H9 (cell line): ENCODE results near the gene RNF41. TPM values are rescaled to one million over a fixed set of nuclear protein-coding genes. Genes with fewer than 3 reads are reported as not detected.
A peak's percentile ranks its signal among the peaks of the same experiment; 100 is the strongest.

ENCODE experiments used
- DNase-seq: peaks from one replicate; pipeline ENCODE4 v3.0.0-alpha.2; 2017
- H2AFZ ChIP-seq: one replicate; pipeline ENCODE4 v1.6.1; 2013; ENCODE audit warnings: mild to moderate bottlenecking, low read length, control low read depth, moderate library complexity
- H2AK5ac ChIP-seq: 2 replicates; pipeline ENCODE4 v1.6.1; 2013; ENCODE audit warnings: low read length, control low read depth, mixed read lengths; ENCODE audit not compliant: insufficient read length
- H2BK120ac ChIP-seq: one replicate; pipeline ENCODE4 v1.6.1; 2013; ENCODE audit warnings: low read depth, mild to moderate bottlenecking, low read length, control low read depth, inconsistent platforms; ENCODE audit not compliant: poor library complexity, severe bottlenecking
- H2BK12ac ChIP-seq: 2 replicates; pipeline ENCODE4 v1.6.1; 2013; ENCODE audit warnings: low read length, control low read depth, mixed read lengths, low read depth; ENCODE audit not compliant: insufficient read length
- H2BK15ac ChIP-seq: 2 replicates; pipeline ENCODE4 v1.6.1; 2013; ENCODE audit warnings: low read depth, low read length, control low read depth
- H2BK20ac ChIP-seq: one replicate; pipeline ENCODE4 v1.6.1; 2013; ENCODE audit warnings: low read depth, mild to moderate bottlenecking, low read length, control low read depth, inconsistent platforms; ENCODE audit not compliant: poor library complexity, severe bottlenecking
- H2BK5ac ChIP-seq: 2 replicates; pipeline ENCODE4 v1.6.1; 2013; ENCODE audit warnings: low read length, control low read depth, mixed read lengths; ENCODE audit not compliant: insufficient read length
- H3K14ac ChIP-seq: 2 replicates; pipeline ENCODE4 v1.6.1; 2013; ENCODE audit warnings: low read length, control low read depth; ENCODE audit not compliant: insufficient read depth
- H3K18ac ChIP-seq: 2 replicates; pipeline ENCODE4 v1.6.1; 2013; ENCODE audit warnings: low read depth, mild to moderate bottlenecking, mixed read lengths, low read length, control low read depth; ENCODE audit not compliant: insufficient read length
- H3K23ac ChIP-seq: 2 replicates; pipeline ENCODE4 v1.6.1; 2013; ENCODE audit warnings: low read length, control low read depth, mixed read lengths, low read depth; ENCODE audit not compliant: insufficient read length
- H3K23me2 ChIP-seq: 2 replicates; pipeline ENCODE4 v1.6.1; 2013; ENCODE audit warnings: low read depth, mild to moderate bottlenecking, mixed read lengths, low read length, control low read depth; ENCODE audit not compliant: insufficient read length, poor library complexity, severe bottlenecking
- H3K27ac ChIP-seq: 2 replicates; pipeline ENCODE4 v1.5.1; 2013; ENCODE audit warnings: low read length, control low read depth, mixed read lengths, low read depth; ENCODE audit not compliant: insufficient read length
- H3K27me3 ChIP-seq: 2 replicates; pipeline ENCODE4 v1.6.1; 2013; ENCODE audit warnings: low read length, control low read depth, inconsistent platforms; ENCODE audit not compliant: insufficient read depth
- H3K4ac ChIP-seq: 2 replicates; pipeline ENCODE4 v1.6.1; 2013; ENCODE audit warnings: low read depth, mild to moderate bottlenecking, control low read depth, inconsistent platforms, low read length, moderate library complexity
- H3K4me1 ChIP-seq: 2 replicates; pipeline ENCODE4 v1.6.1; 2013; ENCODE audit warnings: low read length, control low read depth, inconsistent platforms; ENCODE audit not compliant: insufficient read depth
- H3K4me2 ChIP-seq: 2 replicates; pipeline ENCODE4 v1.6.1; 2013; ENCODE audit warnings: low read length, control low read depth, mixed read lengths; ENCODE audit not compliant: insufficient read length, insufficient read depth
- H3K56ac ChIP-seq: 2 replicates; pipeline ENCODE4 v1.6.1; 2013; ENCODE audit warnings: low read depth, mild to moderate bottlenecking, mixed read lengths, low read length, control low read depth; ENCODE audit not compliant: insufficient read length
- H3K79me1 ChIP-seq: 2 replicates; pipeline ENCODE4 v1.6.1; 2013; ENCODE audit warnings: low read depth, mild to moderate bottlenecking, moderate library complexity, low read length, control low read depth, inconsistent platforms; ENCODE audit not compliant: insufficient read depth, poor library complexity, severe bottlenecking
- H3K79me2 ChIP-seq: 2 replicates; pipeline ENCODE4 v1.6.1; 2013; ENCODE audit warnings: low read length, control low read depth, inconsistent platforms; ENCODE audit not compliant: insufficient read depth
- H3K9ac ChIP-seq: 2 replicates; pipeline ENCODE4 v1.6.1; 2013; ENCODE audit warnings: low read length, control low read depth, mixed read lengths; ENCODE audit not compliant: insufficient read length; ENCODE audit errors: extremely low read depth
- H3K9me3 ChIP-seq: one replicate; pipeline ENCODE4 v1.6.1; 2013; ENCODE audit warnings: low read depth, low read length, inconsistent platforms; ENCODE audit not compliant: control insufficient read depth
- H3T11ph ChIP-seq: one replicate; pipeline ENCODE4 v1.6.1; 2013; ENCODE audit warnings: mild to moderate bottlenecking, low read length, control low read depth, inconsistent platforms
- H4K20me1 ChIP-seq: one replicate; pipeline ENCODE4 v1.6.1; 2013; ENCODE audit not compliant: control insufficient read depth, insufficient read length, insufficient read depth
- H4K5ac ChIP-seq: 2 replicates; pipeline ENCODE4 v1.6.1; 2013; ENCODE audit warnings: low read depth, mild to moderate bottlenecking, mixed read lengths, low read length, control low read depth; ENCODE audit not compliant: insufficient read length
- H4K8ac ChIP-seq: replicated peaks from 2 replicates; pipeline ENCODE4 v1.6.1; 2013; ENCODE audit warnings: low read length, control low read depth, mixed read lengths, low read depth; ENCODE audit not compliant: insufficient read length
- H4K91ac ChIP-seq: 2 replicates; pipeline ENCODE4 v1.6.1; 2013; ENCODE audit warnings: low read depth, mild to moderate bottlenecking, moderate library complexity, mixed read lengths, low read length, control low read depth; ENCODE audit not compliant: insufficient read length
- H3K27ac Mint-ChIP-seq, 3 experiments: 2 replicates in 2 of 3; 3 replicates in 1 of 3; pipeline ENCODE4 v1.8.0; 2020 to 2021; ENCODE audit warnings: mixed read lengths in 3 of 3, mild to moderate bottlenecking in 1 of 3, moderate library complexity in 1 of 3
- H3K27me3 Mint-ChIP-seq: 2 replicates; pipeline ENCODE4 v1.8.0; 2021; ENCODE audit warnings: low read depth, mild to moderate bottlenecking, moderate library complexity, mixed read lengths
- H3K36me3 Mint-ChIP-seq, 3 experiments: 2 replicates in 2 of 3; 3 replicates in 1 of 3; pipeline ENCODE4 v1.8.0; 2020 to 2021; ENCODE audit warnings: low read depth in 3 of 3, mixed read lengths in 3 of 3; ENCODE audit not compliant: insufficient read depth in 1 of 3
- H3K4me1 Mint-ChIP-seq, 2 experiments: 2 replicates each; pipeline ENCODE4 v1.8.0; 2020; ENCODE audit warnings: mixed read lengths in 2 of 2
- H3K4me3 Mint-ChIP-seq, 2 experiments: 2 replicates in 1 of 2; 3 replicates in 1 of 2; pipeline ENCODE4 v1.8.0; 2020 to 2021; ENCODE audit warnings: mild to moderate bottlenecking in 2 of 2, mixed read lengths in 2 of 2, moderate library complexity in 1 of 2
- H3K9me3 Mint-ChIP-seq, 2 experiments: 2 replicates in 1 of 2; 3 replicates in 1 of 2; pipeline ENCODE4 v1.8.0; 2020; ENCODE audit warnings: mild to moderate bottlenecking in 2 of 2, mixed read lengths in 2 of 2, moderate library complexity in 1 of 2
- WGBS: extraction: QIAGEN DNeasy Blood & Tissue Kit; methylation state at CpG from one replicate; pipeline ENCODE4 v1.1.7; 2013; ENCODE audit warnings: missing lambda C conversion rate, low lambda C conversion rate, mixed read lengths; ENCODE audit not compliant: insufficient read length; ENCODE audit errors: extremely low coverage; 5-methylcytosine and 5-hydroxymethylcytosine counted together
- total RNA-seq: library from RNA; stranded (reverse); gene quantifications from 2 replicates; pipeline ENCODE4 v1.2.1, GENCODE V29; 2021
- TF ChIP-seq, protein P1 (sequence below): fragments of 200-600 bp; sonication (generic); conservative IDR thresholded peaks from 3 replicates; pipeline ENCODE4 v1.8.0; 2021; ENCODE audit warnings: antibody characterized with exemption, mild to moderate bottlenecking

Gene RNF41
- total RNA-seq, 1 experiment from 2014 or later: 60.8 TPM

GRCh38 chr12:56222531-56222895 lies 791 bp upstream of the RNF41 start:
- H3K27me3 ChIP-seq: no peaks in the 10 kb centered on the region
- H3K4me2 ChIP-seq: peak overlapping the region; percentile 69
- H2AK5ac ChIP-seq: no peak overlapping the region
- no peaks in the 10 kb centered on the region for H3K79me1 ChIP-seq
- no peak overlapping the region for H2BK120ac ChIP-seq
- H3K9ac ChIP-seq: peak overlapping the region; percentile 81
- no peak for DNase-seq
- Mint-ChIP-seq H3K9me3 (no peaks in the 10 kb centered on the region; a peak in 2 of 5 replicates), H3K4me3 (peak overlapping the region; percentile 98 to 99), H3K27me3 (no peaks in the 10 kb centered on the region), H3K27ac (peak overlapping the region; percentile 98), H3K4me1 (peaks cover 32 to 39% of the 10 kb centered on the region in 2 experiments), H3K36me3 (peaks cover 8 to 17% (median 13%) of the 10 kb centered on the region in 3 experiments; a peak in 6 of 7 replicates)
- no peak overlapping the region for H2AFZ ChIP-seq
- no peak overlapping the region for H3K23ac ChIP-seq
- H3K4ac ChIP-seq: no peak overlapping the region
- no CpG with 5 or more reads among the region's 4 CpGs for WGBS
- TF ChIP-seq, protein P1, sequence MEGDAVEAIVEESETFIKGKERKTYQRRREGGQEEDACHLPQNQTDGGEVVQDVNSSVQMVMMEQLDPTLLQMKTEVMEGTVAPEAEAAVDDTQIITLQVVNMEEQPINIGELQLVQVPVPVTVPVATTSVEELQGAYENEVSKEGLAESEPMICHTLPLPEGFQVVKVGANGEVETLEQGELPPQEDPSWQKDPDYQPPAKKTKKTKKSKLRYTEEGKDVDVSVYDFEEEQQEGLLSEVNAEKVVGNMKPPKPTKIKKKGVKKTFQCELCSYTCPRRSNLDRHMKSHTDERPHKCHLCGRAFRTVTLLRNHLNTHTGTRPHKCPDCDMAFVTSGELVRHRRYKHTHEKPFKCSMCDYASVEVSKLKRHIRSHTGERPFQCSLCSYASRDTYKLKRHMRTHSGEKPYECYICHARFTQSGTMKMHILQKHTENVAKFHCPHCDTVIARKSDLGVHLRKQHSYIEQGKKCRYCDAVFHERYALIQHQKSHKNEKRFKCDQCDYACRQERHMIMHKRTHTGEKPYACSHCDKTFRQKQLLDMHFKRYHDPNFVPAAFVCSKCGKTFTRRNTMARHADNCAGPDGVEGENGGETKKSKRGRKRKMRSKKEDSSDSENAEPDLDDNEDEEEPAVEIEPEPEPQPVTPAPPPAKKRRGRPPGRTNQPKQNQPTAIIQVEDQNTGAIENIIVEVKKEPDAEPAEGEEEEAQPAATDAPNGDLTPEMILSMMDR: no peak
- H3K56ac ChIP-seq: no peak overlapping the region
- H3K18ac ChIP-seq: no peak overlapping the region
- no peak overlapping the region for H4K8ac ChIP-seq
- H4K5ac ChIP-seq: no peak overlapping the region
- H2BK15ac ChIP-seq: no peak overlapping the region
- H3K79me2 ChIP-seq: no peaks in the 10 kb centered on the region; the same call in 1 of the 2 replicates
- peak overlapping the region; percentile 79 for H3K27ac ChIP-seq
- H4K20me1 ChIP-seq: peaks cover 3% of the 10 kb centered on the region
- H3K23me2 ChIP-seq: peaks cover 26% of the 10 kb centered on the region
- peak overlapping the region; percentile 55 for H2BK5ac ChIP-seq
- no peak overlapping the region for H4K91ac ChIP-seq
- no peak overlapping the region for H3T11ph ChIP-seq
- H3K14ac ChIP-seq: peak overlapping the region; percentile 79; the same call in 1 of the 2 replicates
- peaks cover 2% of the 10 kb centered on the region; the same call in 1 of the 2 replicates for H3K4me1 ChIP-seq
- H2BK12ac ChIP-seq: no peak overlapping the region
- H3K9me3 ChIP-seq: no peaks in the 10 kb centered on the region
- no peak overlapping the region for H2BK20ac ChIP-seq
